GM23338 (cell line): Measurements from ENCODE around the gene MRPS6. TPM values are rescaled to one million over a fixed set of nuclear protein-coding genes. Genes with fewer than 3 reads are reported as not detected.

ENCODE experiments used
- ATAC-seq: fragments of 200-7000 bp; cut with Tn5 transposase; 3 replicates; pipeline ENCODE4 v1.9.1; 2020
- DNase-seq: peaks from one replicate; pipeline ENCODE4 v3.0.0-alpha.2; 2015; ENCODE audit warnings: low spot score
- H2AFZ ChIP-seq: fragments of 200-600 bp; sonication (generic); 2 replicates; pipeline ENCODE4 v1.8.0; 2016; ENCODE audit warnings: antibody characterized with exemption, mild to moderate bottlenecking, moderate library complexity
- H3F3A ChIP-seq: fragments of 200-600 bp; sonication (generic); replicated peaks from 2 replicates; pipeline ENCODE4 v1.8.0; 2017; ENCODE audit warnings: antibody characterized with exemption, mixed run types, low read depth
- H3K27ac ChIP-seq: fragments of 200-600 bp; sonication (generic); 2 replicates; pipeline ENCODE4 v1.6.1; 2016; ENCODE audit warnings: low read depth
- H3K27me3 ChIP-seq: fragments of 200-600 bp; sonication (generic); 2 replicates; pipeline ENCODE4 v1.8.0; 2016; ENCODE audit warnings: mild to moderate bottlenecking, mixed run types, moderate library complexity; ENCODE audit not compliant: insufficient read depth
- H3K36me3 ChIP-seq: fragments of 200-600 bp; sonication (generic); 2 replicates; pipeline ENCODE4 v1.8.0; 2016; ENCODE audit warnings: mild to moderate bottlenecking; ENCODE audit not compliant: insufficient read depth
- H3K4me1 ChIP-seq: fragments of 200-600 bp; sonication (generic); 2 replicates; pipeline ENCODE4 v1.8.0; 2016; ENCODE audit warnings: mild to moderate bottlenecking, moderate library complexity; ENCODE audit not compliant: insufficient read depth
- H3K4me2 ChIP-seq: fragments of 200-600 bp; sonication (generic); 2 replicates; pipeline ENCODE4 v1.7.1; 2017; ENCODE audit warnings: mixed run types
- H3K4me3 ChIP-seq: fragments of 200-600 bp; sonication (generic); 2 replicates; pipeline ENCODE4 v1.6.1; 2016; ENCODE audit warnings: mixed run types
- H3K79me2 ChIP-seq: fragments of 200-600 bp; sonication (generic); replicated peaks from 2 replicates; pipeline ENCODE4 v1.8.0; 2017; ENCODE audit warnings: mild to moderate bottlenecking; ENCODE audit not compliant: insufficient read depth
- H3K9me2 ChIP-seq: fragments of 200-600 bp; sonication (generic); 2 replicates; pipeline ENCODE4 v1.8.0; 2017; ENCODE audit not compliant: insufficient read depth
- H4K20me1 ChIP-seq: fragments of 200-600 bp; sonication (generic); replicated peaks from 2 replicates; pipeline ENCODE4 v1.8.0; 2017; ENCODE audit warnings: mild to moderate bottlenecking; ENCODE audit not compliant: insufficient read depth
- H3K27ac Mint-ChIP-seq: 2 replicates; pipeline ENCODE4 v1.8.0; 2020; ENCODE audit warnings: inconsistent platforms, mild to moderate bottlenecking, moderate library complexity, mixed read lengths
- H3K27me3 Mint-ChIP-seq: 3 replicates; pipeline ENCODE4 v1.8.0; 2022; ENCODE audit warnings: low read depth, mild to moderate bottlenecking, moderate library complexity, mixed read lengths, inconsistent platforms; ENCODE audit not compliant: insufficient read depth, poor library complexity
- H3K36me3 Mint-ChIP-seq: 3 replicates; pipeline ENCODE4 v1.8.0; 2021; ENCODE audit warnings: low read depth, mild to moderate bottlenecking, inconsistent platforms, moderate library complexity, mixed read lengths
- H3K4me1 Mint-ChIP-seq: 3 replicates; pipeline ENCODE4 v1.8.0; 2020; ENCODE audit warnings: mild to moderate bottlenecking, inconsistent platforms, mixed read lengths
- H3K4me3 Mint-ChIP-seq: 3 replicates; pipeline ENCODE4 v1.8.0; 2021; ENCODE audit warnings: moderate library complexity, mild to moderate bottlenecking, inconsistent platforms, mixed read lengths
- H3K9me3 Mint-ChIP-seq: 3 replicates; pipeline ENCODE4 v1.8.0; 2020; ENCODE audit warnings: moderate library complexity, mild to moderate bottlenecking, inconsistent platforms, mixed read lengths
- CTCF ChIP-seq, 2 experiments: fragments of 200-600 bp in 1 of 2; sonication (generic) in 1 of 2; conservative IDR thresholded peaks; 2 replicates each; pipeline versions ENCODE4 v1.5.1 to v1.6.1; 2016 to 2017; ENCODE audit warnings: antibody characterized with exemption in 2 of 2, low read depth in 2 of 2, mild to moderate bottlenecking in 2 of 2, moderate library complexity in 1 of 2
- EZH2phosphoT487 ChIP-seq: fragments of 200-600 bp; sonication (generic); IDR thresholded peaks from one replicate; pipeline ENCODE4 v1.8.1; 2018; ENCODE audit warnings: antibody characterized with exemption; ENCODE audit not compliant: unreplicated experiment
- JUNB ChIP-seq: IDR thresholded peaks from one replicate; pipeline ENCODE4 v1.6.1; 2016; ENCODE audit warnings: antibody characterized with exemption; ENCODE audit not compliant: unreplicated experiment
- ZNF114 ChIP-seq: fragments of 250-450 bp; sonication (Bioruptor Pico); IDR thresholded peaks from 2 replicates; pipeline ENCODE4 v1.5.0; 2020; ENCODE audit warnings: mild to moderate bottlenecking, moderate library complexity
- ZNF462 ChIP-seq: fragments of 250-450 bp; sonication (Bioruptor Pico); IDR thresholded peaks from 2 replicates; pipeline ENCODE4 v1.5.0; 2020; ENCODE audit warnings: mild to moderate bottlenecking, moderate library complexity
- polyA plus RNA-seq: library from polyadenylated mRNA; unstranded; fragments of >200 nt; fragmentation: Nextera tagmentation; extraction: Ambion mirVana; gene quantifications from 2 replicates; pipeline ENCODE4 v1.2.1, GENCODE V29; 2016
- total RNA-seq: library from RNA; depleted of rRNA; stranded (reverse); fragments of >200 nt; shearing (Covaris generic); gene quantifications from 2 replicates; pipeline ENCODE4 v1.2.3, GENCODE V29; 2014
- TF ChIP-seq, protein P1 (sequence below): IDR thresholded peaks from 2 replicates; pipeline ENCODE4 v1.6.1; 2016; ENCODE audit warnings: antibody characterized with exemption

Gene MRPS6
- total and polyA plus RNA-seq, 2 experiments from 2014 or later: 80.5 to 242 TPM

GRCh38 chr21:34073749-34074282 lies 438 bp downstream of the MRPS6 start (continued):
- TF ChIP-seq, protein P1, sequence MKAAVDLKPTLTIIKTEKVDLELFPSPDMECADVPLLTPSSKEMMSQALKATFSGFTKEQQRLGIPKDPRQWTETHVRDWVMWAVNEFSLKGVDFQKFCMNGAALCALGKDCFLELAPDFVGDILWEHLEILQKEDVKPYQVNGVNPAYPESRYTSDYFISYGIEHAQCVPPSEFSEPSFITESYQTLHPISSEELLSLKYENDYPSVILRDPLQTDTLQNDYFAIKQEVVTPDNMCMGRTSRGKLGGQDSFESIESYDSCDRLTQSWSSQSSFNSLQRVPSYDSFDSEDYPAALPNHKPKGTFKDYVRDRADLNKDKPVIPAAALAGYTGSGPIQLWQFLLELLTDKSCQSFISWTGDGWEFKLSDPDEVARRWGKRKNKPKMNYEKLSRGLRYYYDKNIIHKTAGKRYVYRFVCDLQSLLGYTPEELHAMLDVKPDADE: no peak
- TF ChIP-seq EZH2phosphoT487: no peak
- TF ChIP-seq ZNF114 (CRISPR knock-in tag): no peak
- no peak for TF ChIP-seq ZNF462 (CRISPR knock-in tag)

DNA sequence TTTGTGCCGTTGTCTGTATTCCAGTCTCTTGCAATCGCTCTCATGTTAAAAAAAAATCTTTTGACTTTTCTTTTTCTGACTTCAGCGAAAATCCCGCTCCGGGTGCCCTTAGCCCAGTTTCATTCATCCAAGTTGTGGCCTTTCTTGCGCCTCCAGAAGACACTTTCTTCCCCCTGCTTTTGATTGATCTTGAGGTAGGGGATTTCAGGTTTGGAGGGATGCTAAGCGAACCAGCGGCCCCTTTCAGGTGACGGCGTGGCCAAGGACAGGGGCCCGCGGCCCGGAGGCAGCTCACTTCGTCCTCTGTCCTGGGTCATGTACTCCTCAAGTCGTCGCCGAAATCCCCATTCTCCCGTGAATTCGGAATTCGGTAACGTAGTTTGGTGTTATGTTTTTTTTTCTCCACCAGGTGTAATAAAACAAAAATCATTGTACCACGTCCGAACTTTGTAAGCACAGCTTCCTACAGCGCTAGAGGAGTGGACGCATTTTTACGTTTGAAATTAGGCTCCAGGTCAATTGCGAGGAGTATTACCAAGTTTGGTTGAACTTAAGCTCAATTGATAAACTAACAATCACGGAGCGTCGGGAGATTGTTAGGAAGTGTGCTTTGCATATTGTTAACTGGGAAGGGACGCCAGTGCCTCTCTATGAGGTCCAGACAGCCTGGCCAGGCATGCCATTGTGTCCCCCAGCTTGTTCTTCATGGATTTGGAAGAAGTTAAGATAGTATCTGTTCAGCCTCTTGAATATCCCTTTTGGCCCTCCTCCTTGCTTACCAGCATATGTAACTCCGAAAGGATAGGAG lies 1.1 kb downstream of the MRPS6 start:
- peak overlapping the region; percentile 96 for H3K4me3 Mint-ChIP-seq
- no peaks in the 10 kb centered on the region for H3K9me2 ChIP-seq
- H3K27ac ChIP-seq: no peak overlapping the region
- no peak overlapping the region; the same call in 1 of the 2 replicates for H2AFZ ChIP-seq
- H3K36me3 Mint-ChIP-seq: peaks cover 9% of the 10 kb centered on the region; the same call in 2 of the 3 replicates
- peaks cover 8% of the 10 kb centered on the region for H3K27me3 Mint-ChIP-seq
- H3K4me1 Mint-ChIP-seq: peaks cover 31% of the 10 kb centered on the region
- ATAC-seq: peak; percentile 18
- H3K4me2 ChIP-seq: peak overlapping the region; percentile 96
- peaks cover 15% of the 10 kb centered on the region; the same call in 1 of the 2 replicates for H3K27me3 ChIP-seq
- no peak for TF ChIP-seq JUNB
- peak in 1 of 2 experiments; percentile 24; a peak in 1 of 4 replicates for TF ChIP-seq CTCF (conservative IDR thresholded peaks at IDR 0.05; ENCODE audit: low read depth in 2 of 2)
- no peaks in the 10 kb centered on the region; the same call in 1 of the 2 replicates for H3K36me3 ChIP-seq
- H3F3A ChIP-seq: no peaks in the 10 kb centered on the region; the same call in 1 of the 2 replicates
- H3K4me3 ChIP-seq: peak overlapping the region; percentile 88
- H3K79me2 ChIP-seq: peaks cover 54% of the 10 kb centered on the region
- peaks cover 41% of the 10 kb centered on the region for H4K20me1 ChIP-seq
- peak overlapping the region; percentile 90 for H3K27ac Mint-ChIP-seq
- DNase-seq: peak; percentile 60
- H3K4me1 ChIP-seq: peaks cover 32% of the 10 kb centered on the region
- H3K9me3 Mint-ChIP-seq: peaks cover 3% of the 10 kb centered on the region; the same call in 1 of the 3 replicates
